ENCODE data around the gene MCAT.

Gene MCAT

DNA sequence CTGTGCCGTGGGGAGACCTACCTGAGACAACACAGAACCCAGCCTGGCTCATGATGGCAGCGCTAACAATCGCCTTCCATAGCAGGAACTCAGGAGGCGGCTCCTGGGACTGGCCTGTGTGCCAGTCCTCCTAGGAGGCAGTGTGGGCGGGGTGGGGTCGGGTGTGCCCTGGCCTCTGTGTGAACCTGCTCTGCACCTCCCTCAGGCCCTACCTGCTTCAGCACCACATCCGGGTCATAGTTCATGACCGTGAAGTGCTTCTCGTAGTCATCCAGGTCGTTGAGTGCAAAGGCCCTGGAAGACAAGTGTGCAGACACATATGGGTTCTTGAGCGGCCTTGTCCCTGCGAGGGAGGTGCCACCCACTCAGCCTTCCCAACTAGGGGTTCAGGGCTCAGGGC lies 28.4 kb upstream of the MCAT start:
- Histone ChIP-seq H3K27ac (ENCODE audit: low read length) (no peak overlapping the region), H3K4me1 (ENCODE audit: control insufficient read depth, insufficient read depth, low read length) (no peaks in the 10 kb centered on the region), H3K27me3 (ENCODE audit: control insufficient read depth in 1 of 2, insufficient read depth in 2 of 2, low read length in 2 of 2) (no peaks in the 10 kb centered on the region), H3K9ac (ENCODE audit: low read length in 2 of 2) (no peak overlapping the region), H3K9me3 (ENCODE audit: control insufficient read depth in 2 of 2, low read length in 2 of 2) (no peaks in the 10 kb centered on the region), H3K4me3 (ENCODE audit: low read length in 2 of 2) (no peak overlapping the region), H3K36me3 (ENCODE audit: control insufficient read depth in 2 of 2, insufficient read depth in 2 of 2, low read length in 2 of 2) (peaks cover 14 to 39% of the 10 kb centered on the region in 2 donors)

DNA sequence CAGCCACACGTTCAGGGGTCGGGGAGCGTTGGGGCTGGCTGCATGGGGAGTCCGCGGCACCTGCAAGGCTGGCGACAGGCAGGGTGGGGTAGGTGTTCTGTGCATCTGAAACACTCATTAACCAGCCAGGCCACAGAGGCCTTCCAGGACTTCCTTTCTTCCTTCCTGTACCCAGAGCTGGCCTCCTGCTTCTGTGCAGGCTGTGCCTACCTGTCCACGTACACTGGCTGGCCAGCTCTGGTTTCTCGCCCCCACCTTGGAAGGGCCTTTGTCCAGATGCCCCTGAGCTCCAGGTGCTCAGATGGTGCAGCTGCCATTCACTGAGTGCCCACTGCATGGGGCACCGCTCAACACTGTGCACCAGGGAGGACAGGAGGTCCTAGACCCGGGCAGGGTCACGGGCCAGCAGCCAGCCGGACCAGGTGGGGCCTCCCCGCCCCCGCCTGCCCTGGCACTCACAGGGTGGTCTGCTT lies 27.9 kb upstream of the MCAT start:
- Histone ChIP-seq H3K36me3 (ENCODE audit: control insufficient read depth in 2 of 2, insufficient read depth in 2 of 2, low read length in 2 of 2) (peaks cover 14 to 37% of the 10 kb centered on the region in 2 donors), H3K27me3 (ENCODE audit: control insufficient read depth in 1 of 2, insufficient read depth in 2 of 2, low read length in 2 of 2) (no peaks in the 10 kb centered on the region), H3K4me1 (ENCODE audit: control insufficient read depth, insufficient read depth, low read length) (no peaks in the 10 kb centered on the region), H3K9ac (ENCODE audit: low read length in 2 of 2) (no peak overlapping the region), H3K27ac (ENCODE audit: low read length) (no peak overlapping the region), H3K9me3 (ENCODE audit: control insufficient read depth in 2 of 2, low read length in 2 of 2) (no peaks in the 10 kb centered on the region), H3K4me3 (ENCODE audit: low read length in 2 of 2) (no peak overlapping the region)

DNA sequence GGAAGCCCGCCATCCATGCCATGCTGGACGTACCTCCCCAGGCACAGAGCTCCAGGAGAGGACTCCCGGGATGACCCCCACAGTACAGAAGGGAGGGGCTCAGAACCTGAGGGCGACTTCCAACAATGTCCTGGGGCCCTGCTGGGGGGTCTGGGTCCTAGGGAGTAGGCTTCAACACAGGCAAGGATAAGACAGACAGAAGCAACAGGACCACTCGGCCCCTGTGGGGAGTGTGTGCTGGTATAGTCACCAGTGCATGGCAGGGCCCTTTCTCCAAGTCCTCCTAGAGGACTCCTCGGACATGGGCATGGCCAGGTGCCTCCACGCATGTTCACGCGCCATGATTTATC lies 26.9 kb upstream of the MCAT start:
- Histone ChIP-seq H3K27ac (ENCODE audit: low read length) (no peak overlapping the region), H3K4me1 (ENCODE audit: control insufficient read depth, insufficient read depth, low read length) (no peaks in the 10 kb centered on the region), H3K4me3 (ENCODE audit: low read length in 2 of 2) (no peak overlapping the region), H3K9me3 (ENCODE audit: control insufficient read depth in 2 of 2, low read length in 2 of 2) (no peaks in the 10 kb centered on the region), H3K9ac (ENCODE audit: low read length in 2 of 2) (no peak overlapping the region), H3K27me3 (ENCODE audit: control insufficient read depth in 1 of 2, insufficient read depth in 2 of 2, low read length in 2 of 2) (no peaks in the 10 kb centered on the region), H3K36me3 (ENCODE audit: control insufficient read depth in 2 of 2, insufficient read depth in 2 of 2, low read length in 2 of 2) (peaks cover 14 to 34% of the 10 kb centered on the region in 2 donors)

- H3K4me1 ChIP-seq (ENCODE audit: control insufficient read depth, insufficient read depth, low read length): no peaks in the 10 kb centered on the region
- no peaks in the 10 kb centered on the region for H3K27me3 ChIP-seq (ENCODE audit: control insufficient read depth in 1 of 2, insufficient read depth in 2 of 2, low read length in 2 of 2)
- no peak overlapping the region for H3K27ac ChIP-seq (ENCODE audit: low read length)
- H3K9ac ChIP-seq (ENCODE audit: low read length in 2 of 2): no peak overlapping the region
- H3K9me3 ChIP-seq (ENCODE audit: control insufficient read depth in 2 of 2, low read length in 2 of 2): no peaks in the 10 kb centered on the region
- no peak overlapping the region for H3K4me3 ChIP-seq (ENCODE audit: low read length in 2 of 2)
- peaks cover 14 to 29% of the 10 kb centered on the region in 2 donors for H3K36me3 ChIP-seq (ENCODE audit: control insufficient read depth in 2 of 2, insufficient read depth in 2 of 2, low read length in 2 of 2)
Measured at GRCh38 chr22:43169310-43170130, 26.3 kb upstream of the MCAT start.

GRCh38 chr22:43168471-43169309 lies 25.5 kb upstream of the MCAT start:
- Histone ChIP-seq H3K27ac (ENCODE audit: low read length) (no peak overlapping the region), H3K36me3 (ENCODE audit: control insufficient read depth in 2 of 2, insufficient read depth in 2 of 2, low read length in 2 of 2) (peaks cover 10 to 26% of the 10 kb centered on the region in 2 donors), H3K9me3 (ENCODE audit: control insufficient read depth in 2 of 2, low read length in 2 of 2) (no peaks in the 10 kb centered on the region), H3K9ac (ENCODE audit: low read length in 2 of 2) (no peak overlapping the region), H3K4me3 (ENCODE audit: low read length in 2 of 2) (no peak overlapping the region), H3K4me1 (ENCODE audit: control insufficient read depth, insufficient read depth, low read length) (no peaks in the 10 kb centered on the region), H3K27me3 (ENCODE audit: control insufficient read depth in 1 of 2, insufficient read depth in 2 of 2, low read length in 2 of 2) (no peaks in the 10 kb centered on the region)

DNA sequence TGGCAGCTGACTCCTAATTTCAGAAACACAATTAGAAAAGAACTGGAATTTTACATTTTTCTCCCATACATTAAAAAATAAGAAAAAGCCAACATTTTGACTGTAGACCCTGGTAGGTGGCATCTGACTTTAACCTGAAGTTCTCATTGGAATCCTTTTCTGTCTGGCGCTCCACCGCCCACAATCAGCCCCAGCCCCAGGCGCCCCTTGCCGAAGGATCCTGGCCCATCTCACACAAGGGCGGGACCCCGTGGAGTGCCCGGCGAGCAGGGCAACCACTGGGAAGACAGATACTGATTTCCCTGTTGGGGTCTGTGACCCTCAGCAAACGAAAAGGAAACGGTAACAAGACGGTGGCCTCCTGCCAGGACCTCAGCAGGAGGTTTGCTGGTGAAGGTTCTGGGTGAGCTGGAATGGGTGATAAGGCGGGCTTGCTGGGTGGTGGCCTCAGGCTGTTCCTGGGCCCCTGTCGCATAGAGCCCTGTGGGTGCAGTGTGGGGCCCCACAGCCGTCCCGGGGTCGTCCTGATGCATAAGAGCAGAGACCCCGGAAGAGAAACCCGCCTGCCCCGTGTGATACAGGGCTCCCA lies 23.9 kb upstream of the MCAT start:
- no peak overlapping the region for H3K9ac ChIP-seq (ENCODE audit: low read length in 2 of 2)
- no peaks in the 10 kb centered on the region for H3K9me3 ChIP-seq (ENCODE audit: control insufficient read depth in 2 of 2, low read length in 2 of 2)
- no peaks in the 10 kb centered on the region for H3K27me3 ChIP-seq (ENCODE audit: control insufficient read depth in 1 of 2, insufficient read depth in 2 of 2, low read length in 2 of 2)
- H3K27ac ChIP-seq (ENCODE audit: low read length): no peak overlapping the region
- peaks cover 6 to 22% of the 10 kb centered on the region in 2 donors for H3K36me3 ChIP-seq (ENCODE audit: control insufficient read depth in 2 of 2, insufficient read depth in 2 of 2, low read length in 2 of 2)
- H3K4me1 ChIP-seq (ENCODE audit: control insufficient read depth, insufficient read depth, low read length): peaks cover 6% of the 10 kb centered on the region
- H3K4me3 ChIP-seq (ENCODE audit: low read length in 2 of 2): no peak overlapping the region

- Histone ChIP-seq H3K4me1 (ENCODE audit: control insufficient read depth, insufficient read depth, low read length) (peaks cover 6% of the 10 kb centered on the region), H3K4me3 (ENCODE audit: low read length in 2 of 2) (no peak overlapping the region), H3K36me3 (ENCODE audit: control insufficient read depth in 2 of 2, insufficient read depth in 2 of 2, low read length in 2 of 2) (peaks cover 6 to 15% of the 10 kb centered on the region in 2 donors), H3K9ac (ENCODE audit: low read length in 2 of 2) (no peak overlapping the region), H3K9me3 (ENCODE audit: control insufficient read depth in 2 of 2, low read length in 2 of 2) (no peaks in the 10 kb centered on the region), H3K27me3 (ENCODE audit: control insufficient read depth in 1 of 2, insufficient read depth in 2 of 2, low read length in 2 of 2) (no peaks in the 10 kb centered on the region), H3K27ac (ENCODE audit: low read length) (no peak overlapping the region)
Measured at GRCh38 chr22:43166132-43166930, 23.1 kb upstream of the MCAT start.

- Histone ChIP-seq H3K36me3 (ENCODE audit: control insufficient read depth in 2 of 2, insufficient read depth in 2 of 2, low read length in 2 of 2) (peaks cover 0 to 13% of the 10 kb centered on the region in 2 donors), H3K27me3 (ENCODE audit: control insufficient read depth in 1 of 2, insufficient read depth in 2 of 2, low read length in 2 of 2) (no peaks in the 10 kb centered on the region), H3K4me3 (ENCODE audit: low read length in 2 of 2) (no peak overlapping the region), H3K9ac (ENCODE audit: low read length in 2 of 2) (no peak overlapping the region), H3K27ac (ENCODE audit: low read length) (no peak overlapping the region), H3K9me3 (ENCODE audit: control insufficient read depth in 2 of 2, low read length in 2 of 2) (no peaks in the 10 kb centered on the region), H3K4me1 (ENCODE audit: control insufficient read depth, insufficient read depth, low read length) (peaks cover 6% of the 10 kb centered on the region)
Measured at GRCh38 chr22:43164636-43165035, 21.4 kb upstream of the MCAT start.

DNA sequence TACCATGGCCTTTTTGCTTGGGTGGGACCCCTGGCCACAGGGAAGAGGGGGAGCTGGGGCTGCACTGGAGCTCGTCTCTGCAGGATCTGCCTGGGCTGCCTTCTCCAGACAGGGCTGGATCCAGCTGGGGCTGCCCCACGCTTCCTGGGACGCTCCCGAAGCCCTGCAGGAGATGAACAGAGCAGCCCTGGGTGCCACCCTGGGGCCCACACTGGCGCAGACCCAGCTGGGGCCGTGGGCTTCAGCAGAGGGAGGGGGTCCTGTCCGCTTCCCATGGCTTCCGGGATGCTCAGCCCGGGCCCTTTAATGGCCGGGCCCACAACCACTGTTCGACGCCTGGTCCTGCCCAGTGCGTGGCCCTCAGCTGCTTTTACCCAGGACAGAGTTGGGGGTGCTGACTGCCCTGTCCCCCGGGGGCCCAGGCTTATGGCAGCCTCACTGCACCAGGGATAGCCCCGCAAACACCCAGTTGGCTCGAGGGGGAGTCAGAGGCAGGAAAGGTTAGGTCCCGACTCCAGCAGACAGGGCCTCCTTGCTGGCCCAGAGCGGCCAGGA lies 20.1 kb upstream of the MCAT start:
- peaks cover 0 to 15% of the 10 kb centered on the region in 2 donors for H3K36me3 ChIP-seq (ENCODE audit: control insufficient read depth in 2 of 2, insufficient read depth in 2 of 2, low read length in 2 of 2)
- no peak overlapping the region for H3K4me3 ChIP-seq (ENCODE audit: low read length in 2 of 2)
- H3K27me3 ChIP-seq (ENCODE audit: control insufficient read depth in 1 of 2, insufficient read depth in 2 of 2, low read length in 2 of 2): no peaks in the 10 kb centered on the region
- peaks cover 9% of the 10 kb centered on the region for H3K4me1 ChIP-seq (ENCODE audit: control insufficient read depth, insufficient read depth, low read length)
- no peak overlapping the region for H3K27ac ChIP-seq (ENCODE audit: low read length)
- no peaks in the 10 kb centered on the region for H3K9me3 ChIP-seq (ENCODE audit: control insufficient read depth in 2 of 2, low read length in 2 of 2)
- H3K9ac ChIP-seq (ENCODE audit: low read length in 2 of 2): no peak overlapping the region

Data from stomach smooth muscle (tissue), 2 donors.